Right atrium auricular region (tissue), 2 donors: Measurements from ENCODE around the gene C3orf18. TPM values are rescaled to one million over a fixed set of nuclear protein-coding genes. Genes with fewer than 3 reads are reported as not detected.

Experiments
- DNase-seq: peaks from one replicate; pipeline ENCODE4 v3.0.0-alpha.2; 2019; ENCODE audit warnings: low spot score
- H3K27ac ChIP-seq, 2 donors: fragments of 200-600 bp; sonication (generic); 1 replicate in 1 of 2; 2 replicates in 1 of 2; pipeline ENCODE4 v1.5.1; 2016 to 2019
- H3K27me3 ChIP-seq, 2 donors: fragments of 200-600 bp; sonication (generic); one replicate each; pipeline versions ENCODE4 v1.5.1 to v1.6.0; 2017 to 2019
- H3K36me3 ChIP-seq: fragments of 200-600 bp; sonication (generic); one replicate; pipeline ENCODE4 v1.5.1; 2016
- H3K4me1 ChIP-seq, 2 donors: fragments of 200-600 bp; sonication (generic); one replicate each; pipeline versions ENCODE4 v1.5.1 to v1.6.0; 2017 to 2019
- H3K4me3 ChIP-seq, 2 donors: fragments of 200-600 bp; sonication (generic); 1 replicate in 1 of 2; 2 replicates in 1 of 2; pipeline ENCODE4 v1.5.1; 2017 to 2019; ENCODE audit warnings: mild to moderate bottlenecking in 1 of 2, moderate library complexity in 1 of 2
- H3K9me3 ChIP-seq, 2 donors: fragments of 200-600 bp; sonication (generic); one replicate each; pipeline ENCODE4 v1.5.1; 2019
- total RNA-seq, 2 donors: library from RNA; depleted of rRNA; stranded (reverse); fragments of >200 nt; gene quantifications; one replicate each; pipeline ENCODE4 v1.1.0, GENCODE V29; 2016
- TF ChIP-seq, protein P1 (sequence below), 2 donors: fragments of 200-600 bp; sonication (generic); IDR thresholded peaks; one replicate each; pipeline ENCODE4 v1.5.1; 2019; ENCODE audit warnings: antibody characterized with exemption in 2 of 2

Gene C3orf18
- total RNA-seq, 2 donors from 2014 or later, result 25.6 to 34.8 TPM

DNA sequence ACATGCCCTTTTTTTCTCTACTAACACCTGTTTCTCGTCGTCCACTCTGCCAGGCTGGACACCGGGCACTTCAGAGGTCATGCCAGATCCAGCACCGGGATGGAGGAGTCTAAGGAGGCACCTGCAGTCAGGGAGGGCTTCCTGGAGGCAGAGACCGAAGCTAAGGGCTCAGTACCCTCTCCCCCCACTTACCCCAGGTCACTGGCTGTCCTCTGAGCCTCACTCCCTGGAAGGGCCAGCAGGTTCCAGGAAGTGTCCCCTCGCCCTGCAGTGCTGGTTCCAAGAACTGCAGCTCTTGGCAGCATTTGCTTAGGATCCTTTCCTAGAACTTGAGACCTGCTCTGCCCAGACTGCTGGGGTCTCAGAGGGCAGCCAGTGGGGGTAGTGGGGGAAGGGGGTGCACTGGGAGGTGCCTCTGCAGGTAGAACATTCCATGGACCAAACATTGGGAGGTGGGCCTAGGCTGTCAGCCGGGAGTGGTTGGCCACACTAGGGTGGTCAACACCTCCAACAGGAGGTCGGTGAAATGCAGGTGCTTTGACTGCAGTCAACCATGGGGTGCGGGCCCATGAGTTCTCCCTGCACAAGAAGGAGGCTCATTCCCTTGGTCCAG is 32.7 kb upstream of the C3orf18 start:
- Histone ChIP-seq H3K4me1 (peaks cover 0 to 65% of the 10 kb centered on the region in 2 donors), H3K9me3 (no peaks in the 10 kb centered on the region), H3K4me3 (no peak overlapping the region), H3K27me3 (no peaks in the 10 kb centered on the region), H3K36me3 (no peaks in the 10 kb centered on the region), H3K27ac (peak overlapping the region; percentile 94 to 98)
- TF ChIP-seq, protein P1, sequence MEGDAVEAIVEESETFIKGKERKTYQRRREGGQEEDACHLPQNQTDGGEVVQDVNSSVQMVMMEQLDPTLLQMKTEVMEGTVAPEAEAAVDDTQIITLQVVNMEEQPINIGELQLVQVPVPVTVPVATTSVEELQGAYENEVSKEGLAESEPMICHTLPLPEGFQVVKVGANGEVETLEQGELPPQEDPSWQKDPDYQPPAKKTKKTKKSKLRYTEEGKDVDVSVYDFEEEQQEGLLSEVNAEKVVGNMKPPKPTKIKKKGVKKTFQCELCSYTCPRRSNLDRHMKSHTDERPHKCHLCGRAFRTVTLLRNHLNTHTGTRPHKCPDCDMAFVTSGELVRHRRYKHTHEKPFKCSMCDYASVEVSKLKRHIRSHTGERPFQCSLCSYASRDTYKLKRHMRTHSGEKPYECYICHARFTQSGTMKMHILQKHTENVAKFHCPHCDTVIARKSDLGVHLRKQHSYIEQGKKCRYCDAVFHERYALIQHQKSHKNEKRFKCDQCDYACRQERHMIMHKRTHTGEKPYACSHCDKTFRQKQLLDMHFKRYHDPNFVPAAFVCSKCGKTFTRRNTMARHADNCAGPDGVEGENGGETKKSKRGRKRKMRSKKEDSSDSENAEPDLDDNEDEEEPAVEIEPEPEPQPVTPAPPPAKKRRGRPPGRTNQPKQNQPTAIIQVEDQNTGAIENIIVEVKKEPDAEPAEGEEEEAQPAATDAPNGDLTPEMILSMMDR (IDR thresholded peaks at IDR 0.05), result no peak
- DNase-seq, result no peak

DNA sequence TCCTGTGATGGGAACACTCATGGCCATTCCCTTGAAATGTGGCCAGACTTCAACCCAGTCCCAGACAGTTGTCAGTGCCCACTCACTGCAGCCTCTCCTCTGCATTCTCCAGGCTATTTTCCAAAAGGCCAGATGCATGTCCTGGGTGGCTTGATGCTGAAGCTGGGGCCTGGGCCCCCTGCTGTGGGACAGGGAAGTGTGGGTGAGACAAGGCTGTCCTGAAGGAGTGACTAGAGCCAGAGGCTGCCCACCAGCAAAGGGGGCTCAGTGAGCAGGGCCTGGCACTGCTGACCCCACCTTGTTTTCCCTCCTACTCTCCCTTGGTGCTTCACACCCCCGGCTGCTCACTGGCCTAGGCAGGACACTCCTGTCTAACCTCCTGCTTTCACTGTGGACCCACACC is 32.2 kb upstream of the C3orf18 start:
- no peak for DNase-seq
- no peaks in the 10 kb centered on the region for H3K36me3 ChIP-seq
- no peak overlapping the region for H3K4me3 ChIP-seq
- TF ChIP-seq, protein P1 (IDR thresholded peaks at IDR 0.05), result no peak
- H3K27me3 ChIP-seq, result no peaks in the 10 kb centered on the region
- H3K9me3 ChIP-seq, result no peaks in the 10 kb centered on the region
- peak overlapping the region; percentile 94 to 98 for H3K27ac ChIP-seq
- H3K4me1 ChIP-seq, result peaks cover 0 to 60% of the 10 kb centered on the region in 2 donors

DNA sequence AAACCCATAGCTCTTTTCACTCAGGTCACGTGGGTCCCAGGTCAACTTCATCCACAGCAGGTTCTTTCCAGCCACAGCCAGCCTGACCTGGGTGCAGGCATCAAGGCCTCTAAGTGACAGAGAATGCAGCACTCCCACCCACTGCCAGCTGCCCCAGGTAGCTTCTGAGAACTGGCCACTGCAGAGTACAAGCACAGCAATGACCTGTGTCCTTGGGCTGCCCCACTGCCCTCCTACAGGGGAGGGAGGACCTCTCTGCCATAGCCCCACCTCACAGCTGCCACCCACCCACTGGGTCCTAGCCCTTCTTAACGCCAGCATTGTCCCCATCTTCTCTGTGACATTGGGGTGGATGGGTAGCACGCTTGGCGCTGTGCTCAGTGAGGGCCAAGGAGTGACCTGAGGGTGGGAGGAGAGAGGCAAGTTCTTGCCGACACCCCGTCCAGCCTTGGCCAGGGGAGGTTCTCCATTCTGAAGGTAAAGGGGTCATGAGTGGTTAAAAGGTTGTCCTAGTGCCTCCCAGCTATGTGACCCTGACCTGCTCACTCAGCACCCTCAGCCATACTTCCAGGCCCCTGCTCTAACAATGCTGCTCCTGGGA is 31.7 kb upstream of the C3orf18 start:
- Histone ChIP-seq H3K9me3 (no peaks in the 10 kb centered on the region), H3K27me3 (no peaks in the 10 kb centered on the region), H3K4me1 (peaks cover 0 to 55% of the 10 kb centered on the region in 2 donors), H3K27ac (peak overlapping the region; percentile 94 to 98), H3K4me3 (no peak overlapping the region), H3K36me3 (no peaks in the 10 kb centered on the region)
- no peak for DNase-seq
- TF ChIP-seq, protein P1 (IDR thresholded peaks at IDR 0.05), result no peak

DNA sequence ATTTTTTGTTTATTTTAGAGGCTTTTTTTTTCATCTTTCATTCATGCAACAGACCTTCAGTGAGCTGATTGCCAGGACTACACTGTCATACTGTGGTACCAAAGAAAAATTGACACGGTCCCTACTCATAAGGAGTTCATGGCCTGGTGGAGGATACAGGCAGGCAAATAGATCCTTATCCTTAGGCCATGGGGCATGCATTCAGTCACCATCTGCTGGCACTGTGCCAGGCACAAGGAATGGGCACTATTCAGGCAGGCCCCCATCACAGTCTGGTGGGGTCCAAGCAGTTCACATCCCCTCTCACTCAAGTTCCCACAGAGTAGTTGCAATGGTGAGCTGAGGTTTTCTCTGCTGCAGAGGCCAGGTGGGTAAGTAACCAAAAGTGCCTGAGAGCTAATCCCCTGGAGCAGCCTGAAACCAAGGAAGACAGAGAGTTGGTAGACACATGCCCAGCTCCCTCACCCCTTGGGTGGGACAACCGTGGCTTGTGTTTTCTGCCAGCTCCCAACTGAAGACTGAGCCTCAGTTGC is 26.8 kb upstream of the C3orf18 start:
- Histone ChIP-seq H3K36me3 (no peaks in the 10 kb centered on the region), H3K27me3 (no peaks in the 10 kb centered on the region), H3K4me3 (no peak overlapping the region), H3K27ac (no peak overlapping the region), H3K4me1 (peaks cover 0 to 30% of the 10 kb centered on the region in 2 donors), H3K9me3 (no peaks in the 10 kb centered on the region)
- TF ChIP-seq, protein P1 (IDR thresholded peaks at IDR 0.05), result no peak
- no peak for DNase-seq

DNA sequence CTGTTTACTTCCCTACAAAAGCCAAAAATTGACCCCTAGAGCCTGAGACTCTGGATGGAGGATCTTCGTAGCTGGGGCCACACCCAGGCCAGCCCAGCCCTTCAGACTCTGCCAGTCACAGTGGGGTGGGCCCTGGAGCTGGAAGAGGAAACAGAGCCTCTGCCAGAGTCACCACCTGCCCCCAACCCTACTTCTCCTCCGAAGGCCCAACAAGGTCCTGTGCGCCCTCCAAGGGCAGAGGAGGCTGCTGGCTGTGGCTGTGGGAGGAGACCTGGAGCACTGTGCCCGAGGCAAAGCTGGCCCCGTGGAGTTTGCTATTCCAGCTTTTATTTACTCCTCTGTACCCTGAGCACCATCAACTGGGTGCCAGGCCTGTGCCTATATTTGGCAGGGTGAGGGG is 25.0 kb upstream of the C3orf18 start:
- no peak overlapping the region for H3K4me3 ChIP-seq
- DNase-seq, result no peak
- no peaks in the 10 kb centered on the region for H3K9me3 ChIP-seq
- no peaks in the 10 kb centered on the region for H3K36me3 ChIP-seq
- no peaks in the 10 kb centered on the region for H3K27me3 ChIP-seq
- TF ChIP-seq, protein P1 (IDR thresholded peaks at IDR 0.05), result no peak
- peaks cover 0 to 36% of the 10 kb centered on the region in 2 donors for H3K4me1 ChIP-seq
- H3K27ac ChIP-seq, result peak overlapping the region; percentile 49 to 66
